Activated CD4-positive, alpha-beta memory T cell treated with anti-CD3 and anti-CD28 coated beads for 36 hours (primary cell): ENCODE results near the gene ADGRG2. TPM values are rescaled to one million over a fixed set of nuclear protein-coding genes. Genes with fewer than 3 reads are reported as not detected.

Source experiments
- CTCF ChIA-PET: fragments of 350-600 bp; sonication (Branson Sonifier 250); formaldehyde crosslinking; loops from one replicate; lab custom pipeline; 2021; ENCODE audit warnings: antibody characterized with exemption, inconsistent platforms; lab: Charles Lee
- POLR2A ChIA-PET: fragments of 350-600 bp; sonication (Branson Sonifier 250); formaldehyde crosslinking; loops from one replicate; lab custom pipeline; 2021; ENCODE audit warnings: antibody characterized with exemption; lab: Charles Lee
- DNase-seq: peaks from one replicate; pipeline ENCODE4 v3.0.0-alpha.2; 2020
- H3K27ac Mint-ChIP-seq: one replicate; pipeline ENCODE4 v1.8.0; 2021; ENCODE audit warnings: mixed read lengths
- H3K27me3 Mint-ChIP-seq: one replicate; pipeline ENCODE4 v1.8.0; 2021; ENCODE audit warnings: mixed read lengths
- H3K36me3 Mint-ChIP-seq: one replicate; pipeline ENCODE4 v1.8.0; 2021; ENCODE audit warnings: mixed read lengths
- H3K4me1 Mint-ChIP-seq: one replicate; pipeline ENCODE4 v1.8.0; 2021; ENCODE audit warnings: low read depth, mixed read lengths
- H3K4me3 Mint-ChIP-seq: one replicate; pipeline ENCODE4 v1.8.0; 2021; ENCODE audit warnings: mild to moderate bottlenecking, mixed read lengths
- H3K9me3 Mint-ChIP-seq: one replicate; pipeline ENCODE4 v1.8.0; 2021; ENCODE audit warnings: mixed read lengths
- intact Hi-C: fragments of 100-400 bp; cut with micrococcal nuclease; formaldehyde crosslinking; loops from one replicate; pipeline ENCODE4 v1.15.1; 2023
- total RNA-seq, 2 experiments: library from RNA; stranded (reverse); gene quantifications; one replicate each; pipeline ENCODE4 v1.2.3, GENCODE V29; 2021

ADGRG2 gene, protein sequence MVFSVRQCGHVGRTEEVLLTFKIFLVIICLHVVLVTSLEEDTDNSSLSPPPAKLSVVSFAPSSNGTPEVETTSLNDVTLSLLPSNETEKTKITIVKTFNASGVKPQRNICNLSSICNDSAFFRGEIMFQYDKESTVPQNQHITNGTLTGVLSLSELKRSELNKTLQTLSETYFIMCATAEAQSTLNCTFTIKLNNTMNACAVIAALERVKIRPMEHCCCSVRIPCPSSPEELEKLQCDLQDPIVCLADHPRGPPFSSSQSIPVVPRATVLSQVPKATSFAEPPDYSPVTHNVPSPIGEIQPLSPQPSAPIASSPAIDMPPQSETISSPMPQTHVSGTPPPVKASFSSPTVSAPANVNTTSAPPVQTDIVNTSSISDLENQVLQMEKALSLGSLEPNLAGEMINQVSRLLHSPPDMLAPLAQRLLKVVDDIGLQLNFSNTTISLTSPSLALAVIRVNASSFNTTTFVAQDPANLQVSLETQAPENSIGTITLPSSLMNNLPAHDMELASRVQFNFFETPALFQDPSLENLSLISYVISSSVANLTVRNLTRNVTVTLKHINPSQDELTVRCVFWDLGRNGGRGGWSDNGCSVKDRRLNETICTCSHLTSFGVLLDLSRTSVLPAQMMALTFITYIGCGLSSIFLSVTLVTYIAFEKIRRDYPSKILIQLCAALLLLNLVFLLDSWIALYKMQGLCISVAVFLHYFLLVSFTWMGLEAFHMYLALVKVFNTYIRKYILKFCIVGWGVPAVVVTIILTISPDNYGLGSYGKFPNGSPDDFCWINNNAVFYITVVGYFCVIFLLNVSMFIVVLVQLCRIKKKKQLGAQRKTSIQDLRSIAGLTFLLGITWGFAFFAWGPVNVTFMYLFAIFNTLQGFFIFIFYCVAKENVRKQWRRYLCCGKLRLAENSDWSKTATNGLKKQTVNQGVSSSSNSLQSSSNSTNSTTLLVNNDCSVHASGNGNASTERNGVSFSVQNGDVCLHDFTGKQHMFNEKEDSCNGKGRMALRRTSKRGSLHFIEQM
- not detected for total RNA-seq

DNA sequence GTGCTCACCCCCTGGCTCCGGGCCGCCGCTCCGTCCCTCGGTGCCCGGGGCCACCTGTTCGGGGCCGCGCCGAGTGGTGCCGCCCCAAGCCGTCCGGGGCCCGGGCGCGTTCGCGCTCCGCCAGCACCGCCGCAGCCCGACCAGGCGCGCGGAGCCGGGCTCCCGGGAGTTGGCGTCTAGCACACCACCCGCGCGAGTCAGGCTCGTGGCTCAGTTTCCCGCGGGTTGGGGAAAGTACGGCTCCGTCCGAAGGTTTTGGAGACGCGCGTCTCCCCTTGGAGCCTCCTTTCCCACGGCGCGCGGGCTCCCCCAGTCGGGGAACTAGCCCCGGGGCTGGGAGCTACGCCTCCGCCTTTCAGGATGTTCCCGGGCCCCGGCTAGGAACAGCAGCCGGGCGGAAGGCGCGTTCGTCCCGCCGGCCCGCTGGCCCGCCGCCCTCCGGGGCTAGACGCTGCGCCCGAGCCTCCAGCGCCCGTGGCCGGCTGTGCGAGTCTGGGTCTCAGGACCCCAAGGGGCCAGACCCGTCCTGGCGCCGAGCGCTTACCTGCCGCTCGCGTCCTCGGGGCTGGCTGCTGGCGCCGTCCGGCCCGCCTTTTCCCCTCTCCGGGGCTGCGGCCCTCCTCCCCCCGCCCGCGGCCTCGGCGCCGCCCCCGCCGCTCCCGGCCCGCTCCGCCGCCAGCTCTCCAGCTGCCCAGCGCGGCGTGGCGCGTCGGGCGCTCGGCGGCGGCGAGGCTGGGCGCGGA lies at the start of gene ADGRG2:
Gene ADGRG2 (minus strand): TSS at position 571 of the 743 bp plus-strand sequence. CDS start 53,634 bp downstream, outside the sequence.
- no peak for DNase-seq
- Mint-ChIP-seq H3K4me1 (no peaks in the 10 kb centered on the region), H3K9me3 (no peaks in the 10 kb centered on the region), H3K27ac (no peak within 1 kb of the TSS), H3K27me3 (peaks cover 18% of the 10 kb centered on the region), H3K36me3 (no peaks in the 10 kb centered on the region), H3K4me3 (no peak within 1 kb of the TSS)
- CTCF ChIA-PET: no interaction called here
- POLR2A ChIA-PET: no interaction called here
- intact Hi-C loops: no loop called here

DNA sequence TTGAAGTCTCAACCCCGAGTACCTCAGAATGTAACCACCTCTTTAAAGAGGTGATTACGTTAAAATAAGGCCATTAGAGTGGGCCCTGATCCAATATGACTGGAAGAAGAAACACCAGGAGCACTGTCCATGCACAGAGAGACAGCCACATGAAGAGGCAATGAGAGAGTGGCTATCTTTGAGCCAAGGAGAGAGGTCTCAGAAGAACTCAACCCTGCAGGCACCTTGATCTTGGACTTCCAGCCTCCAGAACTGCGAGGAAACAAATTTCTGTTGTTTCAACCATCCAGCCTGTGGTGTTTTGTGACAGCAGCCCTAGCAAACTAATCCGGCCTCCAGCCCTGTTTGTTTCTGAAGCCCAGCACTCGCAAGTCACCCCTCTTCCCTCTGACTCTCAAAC lies 46.3 kb upstream of the ADGRG2 start:
- POLR2A ChIA-PET: no interaction called here
- intact Hi-C loops: no loop called here
- Mint-ChIP-seq H3K27ac (no peak overlapping the region), H3K9me3 (no peaks in the 10 kb centered on the region), H3K4me1 (no peaks in the 10 kb centered on the region), H3K27me3 (no peaks in the 10 kb centered on the region), H3K36me3 (no peaks in the 10 kb centered on the region), H3K4me3 (no peak overlapping the region)
- no peak for DNase-seq
- CTCF ChIA-PET: no interaction called here

DNA sequence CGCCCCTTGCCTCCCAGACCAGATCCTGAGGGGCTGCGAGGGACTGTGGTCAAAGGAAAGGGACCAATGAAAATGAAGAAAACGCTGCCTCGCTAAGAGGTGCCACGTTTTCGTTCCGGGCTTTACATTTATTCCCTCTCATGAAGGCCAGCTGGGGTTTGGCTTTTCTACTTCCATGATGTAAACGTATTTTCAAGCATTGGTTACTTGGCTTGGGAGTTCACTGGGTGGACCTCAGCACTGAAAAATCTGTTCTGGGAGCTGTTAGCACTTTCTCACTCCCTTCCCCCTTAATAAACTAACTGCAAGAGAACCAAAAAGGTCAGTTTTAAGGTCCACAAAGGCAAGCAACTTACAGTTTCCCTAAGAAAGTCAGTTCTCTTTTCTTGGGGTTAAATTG lies 40.6 kb upstream of the ADGRG2 start:
- intact Hi-C loops: no loop called here
- no peak overlapping the region for H3K27ac Mint-ChIP-seq

DNA sequence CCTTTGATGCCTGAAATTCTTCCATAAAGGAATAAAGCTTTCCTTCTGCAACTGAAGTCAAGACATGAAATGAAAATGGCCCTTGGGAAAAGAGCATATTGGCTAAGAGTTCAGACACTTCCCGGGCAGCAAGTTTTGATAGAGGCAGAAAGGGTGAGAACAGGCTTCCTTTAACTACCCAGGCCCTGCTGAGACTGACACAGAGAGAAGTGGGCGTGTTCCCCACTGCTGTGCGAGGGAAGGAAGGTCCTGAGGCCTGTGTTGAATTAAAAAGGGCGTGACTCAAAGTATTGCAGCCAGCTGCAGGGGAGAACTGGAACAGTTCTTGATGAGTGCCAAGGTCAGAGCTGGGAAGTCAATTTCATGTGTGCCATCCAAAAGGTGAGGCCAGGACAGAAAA lies 33.9 kb upstream of the ADGRG2 start:
- H3K27me3 Mint-ChIP-seq: peaks cover 5% of the 10 kb centered on the region
- no peaks in the 10 kb centered on the region for H3K9me3 Mint-ChIP-seq
- intact Hi-C loops: no loop called here
- H3K4me1 Mint-ChIP-seq: no peaks in the 10 kb centered on the region
- H3K36me3 Mint-ChIP-seq: no peaks in the 10 kb centered on the region
- POLR2A ChIA-PET: no interaction called here
- H3K27ac Mint-ChIP-seq: no peak overlapping the region
- no peak for DNase-seq
- H3K4me3 Mint-ChIP-seq: no peak overlapping the region
- CTCF ChIA-PET: no interaction called here

More for the DNA sequence above, 40.6 kb upstream of the ADGRG2 start:
- CTCF ChIA-PET: no interaction called here
- no peaks in the 10 kb centered on the region for H3K27me3 Mint-ChIP-seq
- H3K36me3 Mint-ChIP-seq: no peaks in the 10 kb centered on the region
- no peak for DNase-seq
- H3K4me1 Mint-ChIP-seq: no peaks in the 10 kb centered on the region
- POLR2A ChIA-PET: no interaction called here
- no peaks in the 10 kb centered on the region for H3K9me3 Mint-ChIP-seq
- no peak overlapping the region for H3K4me3 Mint-ChIP-seq

DNA sequence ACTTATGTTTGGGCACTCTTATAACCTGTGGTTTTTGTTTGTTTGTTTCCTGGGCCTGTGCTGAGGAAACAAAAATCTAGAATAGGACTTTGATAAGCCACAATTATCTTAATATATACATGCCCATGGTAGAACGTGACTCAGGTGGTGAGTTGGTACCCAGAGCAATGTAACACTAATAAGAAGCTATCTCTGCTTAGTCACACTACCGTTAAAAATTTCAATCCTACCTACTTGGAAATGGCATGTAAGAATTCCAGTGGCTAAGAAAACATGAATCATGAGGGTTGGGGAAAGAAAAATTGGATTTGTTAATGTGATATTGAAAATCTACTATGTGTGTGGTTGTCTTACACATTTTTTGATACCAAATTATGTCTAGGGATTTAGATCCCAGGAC lies 30.5 kb upstream of the ADGRG2 start:
- Mint-ChIP-seq H3K4me1 (no peaks in the 10 kb centered on the region), H3K4me3 (no peak overlapping the region), H3K27me3 (peaks cover 5% of the 10 kb centered on the region), H3K9me3 (no peaks in the 10 kb centered on the region), H3K27ac (no peak overlapping the region), H3K36me3 (no peaks in the 10 kb centered on the region)
- ChIA-PET CTCF (no interaction called here), POLR2A (no interaction called here)
- intact Hi-C loops: no loop called here
- no peak for DNase-seq

DNA sequence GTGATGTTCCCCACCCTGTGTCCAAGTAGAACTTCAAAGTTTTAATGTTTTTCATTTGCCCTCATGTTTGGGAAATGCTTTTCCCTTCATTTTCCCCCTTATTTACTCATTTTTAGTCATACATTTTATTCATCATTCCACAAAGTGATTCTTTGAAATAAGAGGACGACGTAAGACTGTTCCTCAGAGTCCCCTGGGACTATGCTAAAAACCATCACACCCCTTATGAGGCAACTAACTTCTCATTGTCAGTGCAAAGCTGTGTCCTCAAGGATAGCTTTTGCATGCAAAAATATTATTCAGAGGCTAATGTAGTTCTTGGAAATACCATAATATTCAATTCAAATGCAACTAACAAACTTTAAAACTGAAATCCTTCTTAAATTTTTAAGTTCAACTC lies 14.8 kb upstream of the ADGRG2 start:
- no peak overlapping the region for H3K4me3 Mint-ChIP-seq
- ChIA-PET POLR2A (no interaction called here), CTCF (no interaction called here)
- no peak overlapping the region for H3K27ac Mint-ChIP-seq
- H3K4me1 Mint-ChIP-seq: no peaks in the 10 kb centered on the region
- H3K27me3 Mint-ChIP-seq: peaks cover 1% of the 10 kb centered on the region
- no peaks in the 10 kb centered on the region for H3K9me3 Mint-ChIP-seq
- intact Hi-C loops: no loop called here
- H3K36me3 Mint-ChIP-seq: no peaks in the 10 kb centered on the region
- DNase-seq: no peak

DNA sequence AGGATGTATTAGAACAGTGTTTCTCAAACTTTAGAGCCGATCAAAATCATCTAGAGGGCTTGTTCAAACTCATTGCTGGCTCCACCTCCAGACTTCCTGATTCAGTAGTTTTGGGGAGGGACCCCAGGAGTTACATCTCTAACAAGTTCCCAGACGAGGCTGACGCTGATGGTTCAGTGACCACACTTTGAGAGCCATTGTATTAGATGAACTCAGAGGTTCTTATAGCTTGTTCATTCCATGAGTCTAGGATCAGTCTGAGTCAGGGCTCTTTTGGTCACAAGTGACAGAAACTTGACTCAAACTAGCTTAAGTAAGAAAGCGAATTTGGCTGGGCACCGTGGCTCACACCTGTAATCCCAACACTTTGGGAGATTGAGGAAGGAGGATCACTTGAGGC lies 11.5 kb upstream of the ADGRG2 start:
- intact Hi-C loops: no loop called here
- H3K9me3 Mint-ChIP-seq: no peaks in the 10 kb centered on the region
- no peak overlapping the region for H3K27ac Mint-ChIP-seq
- H3K4me1 Mint-ChIP-seq: no peaks in the 10 kb centered on the region
- ChIA-PET POLR2A (no interaction called here), CTCF (no interaction called here)
- peaks cover under 1% of the 10 kb centered on the region for H3K27me3 Mint-ChIP-seq
- no peaks in the 10 kb centered on the region for H3K36me3 Mint-ChIP-seq
- H3K4me3 Mint-ChIP-seq: no peak overlapping the region
- no peak for DNase-seq

DNA sequence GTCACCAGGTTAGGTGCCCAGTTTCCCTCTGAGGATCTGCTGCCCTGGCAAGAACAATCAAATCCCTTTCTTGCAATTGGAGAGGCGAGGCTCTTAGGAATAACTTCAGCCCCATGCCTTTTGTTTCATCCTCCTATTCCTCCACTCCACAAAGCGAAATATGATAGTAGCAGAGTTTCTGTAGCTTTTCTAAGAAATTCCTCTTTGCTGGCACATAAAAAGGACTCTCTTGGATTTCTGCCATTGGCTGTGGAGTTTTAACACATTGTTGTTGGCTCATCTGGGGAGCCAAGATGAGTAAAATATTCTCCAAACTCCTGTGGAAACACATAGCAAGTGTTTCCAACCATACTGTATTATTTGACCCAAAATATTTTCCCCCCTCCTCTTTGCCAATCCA lies 11.0 kb upstream of the ADGRG2 start:
- Mint-ChIP-seq H3K4me1 (no peaks in the 10 kb centered on the region), H3K4me3 (no peak overlapping the region), H3K27me3 (no peaks in the 10 kb centered on the region), H3K27ac (no peak overlapping the region), H3K9me3 (no peaks in the 10 kb centered on the region), H3K36me3 (no peaks in the 10 kb centered on the region)
- no peak for DNase-seq
- POLR2A ChIA-PET: no interaction called here
- CTCF ChIA-PET: no interaction called here
- intact Hi-C loops: no loop called here

DNA sequence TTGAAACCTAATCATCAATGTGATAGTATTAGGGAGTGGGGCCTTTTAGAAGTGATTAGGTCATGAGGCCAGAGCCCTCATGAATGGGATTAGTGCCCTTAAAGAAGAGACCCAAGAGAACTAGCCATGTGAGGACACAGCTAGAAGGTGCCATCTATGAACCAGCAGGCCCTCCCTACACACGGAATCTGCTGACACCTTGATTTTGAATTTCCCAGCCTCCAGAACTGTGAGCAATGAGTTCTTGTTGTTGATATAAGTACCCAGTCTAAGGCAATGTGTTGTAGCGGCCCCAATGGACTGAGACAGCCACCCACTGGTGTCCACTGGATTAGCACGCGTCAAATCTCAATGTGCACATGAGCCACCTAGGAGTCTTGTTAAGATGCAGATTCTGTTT lies 8.4 kb upstream of the ADGRG2 start:
- Mint-ChIP-seq H3K4me3 (no peak overlapping the region), H3K36me3 (no peaks in the 10 kb centered on the region), H3K27ac (no peak overlapping the region), H3K27me3 (no peaks in the 10 kb centered on the region), H3K9me3 (no peaks in the 10 kb centered on the region), H3K4me1 (no peaks in the 10 kb centered on the region)
- no peak for DNase-seq
- ChIA-PET POLR2A (no interaction called here), CTCF (no interaction called here)
- intact Hi-C loops: no loop called here

DNA sequence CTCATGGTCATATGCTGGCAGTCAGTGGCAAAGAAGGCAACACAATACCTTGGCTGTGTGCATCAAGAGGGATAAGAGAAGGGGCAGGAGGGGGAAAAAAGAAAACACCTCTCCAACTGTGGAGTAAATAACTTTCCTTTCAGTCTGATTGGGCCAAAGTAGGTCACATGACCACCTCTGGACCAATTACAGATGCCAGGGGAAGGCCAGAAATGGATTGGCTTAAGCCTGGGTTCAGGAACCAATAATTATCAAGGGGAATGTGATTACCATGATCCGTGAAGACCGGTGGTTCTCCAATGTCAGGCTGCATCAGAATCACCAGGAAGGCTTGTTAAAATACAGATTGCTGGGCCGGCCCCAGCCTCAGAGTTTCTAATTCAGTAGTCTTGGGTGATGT lies 7.4 kb upstream of the ADGRG2 start:
- H3K4me1 Mint-ChIP-seq: no peaks in the 10 kb centered on the region
- ChIA-PET CTCF (no interaction called here), POLR2A (no interaction called here)
- no peaks in the 10 kb centered on the region for H3K36me3 Mint-ChIP-seq
- no peak overlapping the region for H3K4me3 Mint-ChIP-seq
- DNase-seq: no peak
- no peaks in the 10 kb centered on the region for H3K9me3 Mint-ChIP-seq
- no peak overlapping the region for H3K27ac Mint-ChIP-seq
- intact Hi-C loops: no loop called here
- peaks cover 2% of the 10 kb centered on the region for H3K27me3 Mint-ChIP-seq

DNA sequence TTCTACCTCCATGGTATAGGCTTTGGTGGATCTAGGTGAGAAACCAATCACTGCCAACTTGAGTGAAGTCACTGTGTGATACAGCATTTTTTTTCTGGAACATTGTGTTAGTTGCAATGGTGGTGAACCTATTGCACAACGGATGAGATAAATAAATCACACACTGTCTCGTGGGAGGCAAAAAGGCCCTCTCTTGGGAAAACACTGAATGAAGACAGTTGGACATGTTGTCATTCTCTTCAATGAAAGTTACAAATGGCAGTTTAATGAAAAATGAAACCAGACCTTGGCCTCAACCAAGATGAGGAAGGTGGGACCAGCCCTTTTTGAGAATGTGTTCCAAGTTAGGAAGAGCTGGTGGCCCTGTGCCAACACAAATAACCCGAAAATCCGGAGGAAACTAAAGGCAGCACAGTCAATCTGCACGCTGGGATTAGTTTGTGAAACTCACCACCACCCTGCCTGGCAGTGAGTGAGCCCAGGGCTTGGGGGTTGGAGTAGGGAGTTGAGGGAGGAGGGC lies 5.4 kb upstream of the ADGRG2 start:
- POLR2A ChIA-PET: no interaction called here
- intact Hi-C loops: no loop called here
- CTCF ChIA-PET: no interaction called here
- H3K27ac Mint-ChIP-seq: no peak overlapping the region
- H3K9me3 Mint-ChIP-seq: no peaks in the 10 kb centered on the region
- H3K36me3 Mint-ChIP-seq: no peaks in the 10 kb centered on the region
- H3K27me3 Mint-ChIP-seq: peaks cover 10% of the 10 kb centered on the region
- no peak overlapping the region for H3K4me3 Mint-ChIP-seq
- DNase-seq: no peak
- no peaks in the 10 kb centered on the region for H3K4me1 Mint-ChIP-seq

DNA sequence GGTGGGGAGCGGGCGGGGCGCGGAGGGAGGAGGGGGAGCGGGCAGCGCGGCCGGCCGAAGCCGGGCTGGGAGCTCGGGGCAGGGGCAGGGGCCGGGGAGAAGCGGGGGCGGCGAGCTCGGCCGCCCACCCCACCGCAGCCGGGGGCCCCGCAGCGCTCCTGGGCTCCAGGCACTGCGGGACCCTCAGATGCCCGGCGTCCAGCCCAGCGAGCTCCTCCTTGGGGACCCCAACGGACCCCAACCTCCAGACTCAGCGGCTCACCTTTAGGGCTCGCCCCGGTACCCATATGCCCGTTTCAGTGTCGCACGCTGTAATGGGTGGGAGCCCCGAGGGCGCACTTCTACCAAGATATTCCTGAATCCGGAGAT lies 357 bp upstream of the ADGRG2 start:
- peaks cover 18% of the 10 kb centered on the region for H3K27me3 Mint-ChIP-seq
- no peaks in the 10 kb centered on the region for H3K4me1 Mint-ChIP-seq
- no peaks in the 10 kb centered on the region for H3K36me3 Mint-ChIP-seq
- H3K27ac Mint-ChIP-seq: no peak overlapping the region
- POLR2A ChIA-PET: no interaction called here
- H3K4me3 Mint-ChIP-seq: no peak overlapping the region
- CTCF ChIA-PET: no interaction called here
- DNase-seq: no peak
- H3K9me3 Mint-ChIP-seq: no peaks in the 10 kb centered on the region
- intact Hi-C loops: no loop called here
